GM12801 (cell line): ENCODE results near the gene MYBBP1A.

ENCODE experiments used
- TF ChIP-seq, protein P1 (sequence below): IDR thresholded peaks from one replicate; pipeline ENCODE4 v1.5.1; 2011; ENCODE audit warnings: control low read depth; ENCODE audit not compliant: insufficient read length; ENCODE audit errors: extremely low read depth

Gene MYBBP1A, protein sequence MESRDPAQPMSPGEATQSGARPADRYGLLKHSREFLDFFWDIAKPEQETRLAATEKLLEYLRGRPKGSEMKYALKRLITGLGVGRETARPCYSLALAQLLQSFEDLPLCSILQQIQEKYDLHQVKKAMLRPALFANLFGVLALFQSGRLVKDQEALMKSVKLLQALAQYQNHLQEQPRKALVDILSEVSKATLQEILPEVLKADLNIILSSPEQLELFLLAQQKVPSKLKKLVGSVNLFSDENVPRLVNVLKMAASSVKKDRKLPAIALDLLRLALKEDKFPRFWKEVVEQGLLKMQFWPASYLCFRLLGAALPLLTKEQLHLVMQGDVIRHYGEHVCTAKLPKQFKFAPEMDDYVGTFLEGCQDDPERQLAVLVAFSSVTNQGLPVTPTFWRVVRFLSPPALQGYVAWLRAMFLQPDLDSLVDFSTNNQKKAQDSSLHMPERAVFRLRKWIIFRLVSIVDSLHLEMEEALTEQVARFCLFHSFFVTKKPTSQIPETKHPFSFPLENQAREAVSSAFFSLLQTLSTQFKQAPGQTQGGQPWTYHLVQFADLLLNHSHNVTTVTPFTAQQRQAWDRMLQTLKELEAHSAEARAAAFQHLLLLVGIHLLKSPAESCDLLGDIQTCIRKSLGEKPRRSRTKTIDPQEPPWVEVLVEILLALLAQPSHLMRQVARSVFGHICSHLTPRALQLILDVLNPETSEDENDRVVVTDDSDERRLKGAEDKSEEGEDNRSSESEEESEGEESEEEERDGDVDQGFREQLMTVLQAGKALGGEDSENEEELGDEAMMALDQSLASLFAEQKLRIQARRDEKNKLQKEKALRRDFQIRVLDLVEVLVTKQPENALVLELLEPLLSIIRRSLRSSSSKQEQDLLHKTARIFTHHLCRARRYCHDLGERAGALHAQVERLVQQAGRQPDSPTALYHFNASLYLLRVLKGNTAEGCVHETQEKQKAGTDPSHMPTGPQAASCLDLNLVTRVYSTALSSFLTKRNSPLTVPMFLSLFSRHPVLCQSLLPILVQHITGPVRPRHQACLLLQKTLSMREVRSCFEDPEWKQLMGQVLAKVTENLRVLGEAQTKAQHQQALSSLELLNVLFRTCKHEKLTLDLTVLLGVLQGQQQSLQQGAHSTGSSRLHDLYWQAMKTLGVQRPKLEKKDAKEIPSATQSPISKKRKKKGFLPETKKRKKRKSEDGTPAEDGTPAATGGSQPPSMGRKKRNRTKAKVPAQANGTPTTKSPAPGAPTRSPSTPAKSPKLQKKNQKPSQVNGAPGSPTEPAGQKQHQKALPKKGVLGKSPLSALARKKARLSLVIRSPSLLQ (N-terminal part only)

DNA sequence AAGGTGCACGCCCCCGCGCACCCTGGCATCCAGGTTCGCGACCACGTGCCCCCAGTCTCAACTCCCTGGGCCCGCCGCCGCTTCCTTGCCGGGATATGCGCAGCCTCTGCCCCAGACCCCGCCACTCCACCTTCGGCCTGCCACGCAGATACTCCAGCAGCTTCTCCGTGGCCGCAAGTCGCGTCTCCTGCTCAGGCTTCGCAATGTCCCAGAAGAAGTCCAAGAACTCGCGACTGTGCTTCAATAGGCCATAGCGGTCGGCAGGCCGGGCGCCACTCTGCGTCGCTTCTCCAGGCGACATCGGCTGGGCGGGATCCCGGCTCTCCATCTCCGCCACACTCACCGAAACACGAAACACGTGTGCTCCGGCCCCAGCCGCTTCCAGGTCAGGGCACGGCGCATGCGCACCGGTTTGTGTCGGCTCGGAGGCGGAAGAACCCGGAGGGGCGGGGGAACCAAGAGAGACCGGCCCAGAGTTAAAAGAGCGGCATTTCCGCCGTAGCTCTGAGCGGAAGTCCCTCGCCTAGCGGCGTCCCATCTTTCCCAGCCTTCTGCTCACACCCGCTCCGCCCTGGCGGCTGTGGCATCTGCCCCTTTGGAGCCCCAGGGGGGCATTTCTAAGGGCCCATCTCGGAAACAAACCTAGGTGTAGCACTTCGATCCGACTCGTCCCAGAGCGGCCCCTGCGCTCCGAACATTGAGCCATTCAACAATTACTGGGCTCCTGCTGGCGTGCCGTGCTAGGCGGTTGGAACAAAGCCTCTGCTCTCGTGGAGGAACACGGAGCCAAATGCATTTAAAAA, at the start of gene MYBBP1A:
Gene MYBBP1A (minus strand): TSS at position 388 of the 803 bp plus-strand sequence. CDS start 60 bp downstream, at position 328.
- TF ChIP-seq, protein P1, sequence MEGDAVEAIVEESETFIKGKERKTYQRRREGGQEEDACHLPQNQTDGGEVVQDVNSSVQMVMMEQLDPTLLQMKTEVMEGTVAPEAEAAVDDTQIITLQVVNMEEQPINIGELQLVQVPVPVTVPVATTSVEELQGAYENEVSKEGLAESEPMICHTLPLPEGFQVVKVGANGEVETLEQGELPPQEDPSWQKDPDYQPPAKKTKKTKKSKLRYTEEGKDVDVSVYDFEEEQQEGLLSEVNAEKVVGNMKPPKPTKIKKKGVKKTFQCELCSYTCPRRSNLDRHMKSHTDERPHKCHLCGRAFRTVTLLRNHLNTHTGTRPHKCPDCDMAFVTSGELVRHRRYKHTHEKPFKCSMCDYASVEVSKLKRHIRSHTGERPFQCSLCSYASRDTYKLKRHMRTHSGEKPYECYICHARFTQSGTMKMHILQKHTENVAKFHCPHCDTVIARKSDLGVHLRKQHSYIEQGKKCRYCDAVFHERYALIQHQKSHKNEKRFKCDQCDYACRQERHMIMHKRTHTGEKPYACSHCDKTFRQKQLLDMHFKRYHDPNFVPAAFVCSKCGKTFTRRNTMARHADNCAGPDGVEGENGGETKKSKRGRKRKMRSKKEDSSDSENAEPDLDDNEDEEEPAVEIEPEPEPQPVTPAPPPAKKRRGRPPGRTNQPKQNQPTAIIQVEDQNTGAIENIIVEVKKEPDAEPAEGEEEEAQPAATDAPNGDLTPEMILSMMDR = no peak

DNA sequence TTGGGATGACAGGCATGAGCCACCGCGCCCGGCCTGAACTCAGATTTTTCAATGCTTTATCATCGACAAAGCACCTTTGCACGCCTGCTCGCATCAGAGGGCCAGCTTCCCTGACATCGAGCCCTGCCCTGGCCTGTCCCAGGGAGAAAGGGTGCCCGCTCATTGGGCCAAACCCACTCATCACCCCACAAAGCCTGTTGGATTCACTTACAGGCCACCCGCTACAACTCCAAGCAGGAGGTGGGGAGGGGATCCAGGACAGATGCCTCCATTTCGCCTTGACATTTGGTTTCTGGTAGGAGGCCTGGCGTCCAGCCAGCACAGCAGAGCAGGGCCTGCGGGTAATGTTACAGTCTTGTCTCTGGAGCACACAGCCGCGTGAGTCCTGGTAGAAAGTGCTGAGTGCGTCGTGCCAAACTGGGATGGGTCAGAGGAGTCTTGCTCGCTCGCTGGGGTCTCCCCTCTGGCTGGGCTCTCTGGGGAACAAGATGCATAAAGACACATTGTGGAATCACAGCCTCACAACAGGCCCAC, 49.0 kb upstream of the MYBBP1A start:
- TF ChIP-seq, protein P1 = no peak

DNA sequence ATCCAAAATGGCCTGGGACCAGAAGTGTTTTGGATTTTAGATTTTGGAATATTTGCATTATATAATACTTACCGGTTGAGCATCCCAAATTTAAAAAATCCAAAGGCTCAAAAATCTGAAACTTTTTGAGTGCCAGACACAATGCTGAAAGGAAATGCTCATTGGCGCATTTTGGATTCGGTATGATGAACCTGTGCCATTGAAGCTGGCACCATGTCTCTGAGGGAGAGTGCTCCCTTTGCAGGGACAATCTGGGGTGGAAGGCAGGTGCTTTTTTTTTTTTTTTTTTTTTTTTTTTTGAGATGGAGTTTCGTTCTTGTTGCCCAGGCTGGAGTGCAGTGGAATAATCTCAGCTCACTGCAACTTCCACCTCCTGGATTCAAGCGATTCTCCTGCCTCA, 46.9 kb upstream of the MYBBP1A start:
- TF ChIP-seq, protein P1 = no peak

DNA sequence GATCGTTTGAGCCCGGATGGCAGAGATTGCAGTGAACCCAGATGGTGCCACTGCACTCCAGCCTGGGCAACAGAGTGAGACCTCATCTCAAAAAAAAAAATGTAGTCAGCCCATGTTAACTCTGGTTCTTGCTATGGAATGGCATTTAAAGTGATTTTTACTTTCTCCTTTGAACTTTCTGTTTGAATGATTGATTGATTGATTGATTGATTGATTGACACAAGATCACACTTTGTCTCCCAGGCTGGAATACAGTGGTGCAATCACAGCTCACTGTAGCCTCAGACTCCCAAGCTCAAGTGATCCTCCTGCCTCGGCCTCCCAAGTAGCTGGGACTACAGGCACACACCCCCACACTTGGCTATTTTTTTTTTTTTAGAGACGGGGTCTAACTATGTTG, 46.1 kb upstream of the MYBBP1A start:
- TF ChIP-seq, protein P1 = no peak

DNA sequence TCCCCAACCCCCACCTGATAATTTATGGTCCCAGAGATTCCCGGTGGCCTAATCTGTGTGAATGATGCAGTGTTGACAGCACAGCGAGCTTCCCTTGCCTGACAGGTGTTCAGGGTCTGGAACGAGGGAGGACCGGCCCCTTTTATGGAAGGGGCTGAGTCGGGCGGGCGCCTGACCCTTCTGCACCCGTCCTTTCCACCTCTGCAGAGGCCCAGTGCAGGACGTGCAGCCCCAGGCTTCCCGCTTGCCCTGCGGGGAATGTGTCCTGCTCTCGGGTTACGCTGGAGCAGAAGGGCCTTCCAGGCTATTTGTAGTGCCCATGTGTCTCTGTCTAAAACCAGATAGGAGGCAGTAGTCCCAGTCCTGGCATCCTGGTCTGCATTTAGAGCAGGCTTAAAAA, 45.4 kb upstream of the MYBBP1A start:
- TF ChIP-seq, protein P1 = no peak

DNA sequence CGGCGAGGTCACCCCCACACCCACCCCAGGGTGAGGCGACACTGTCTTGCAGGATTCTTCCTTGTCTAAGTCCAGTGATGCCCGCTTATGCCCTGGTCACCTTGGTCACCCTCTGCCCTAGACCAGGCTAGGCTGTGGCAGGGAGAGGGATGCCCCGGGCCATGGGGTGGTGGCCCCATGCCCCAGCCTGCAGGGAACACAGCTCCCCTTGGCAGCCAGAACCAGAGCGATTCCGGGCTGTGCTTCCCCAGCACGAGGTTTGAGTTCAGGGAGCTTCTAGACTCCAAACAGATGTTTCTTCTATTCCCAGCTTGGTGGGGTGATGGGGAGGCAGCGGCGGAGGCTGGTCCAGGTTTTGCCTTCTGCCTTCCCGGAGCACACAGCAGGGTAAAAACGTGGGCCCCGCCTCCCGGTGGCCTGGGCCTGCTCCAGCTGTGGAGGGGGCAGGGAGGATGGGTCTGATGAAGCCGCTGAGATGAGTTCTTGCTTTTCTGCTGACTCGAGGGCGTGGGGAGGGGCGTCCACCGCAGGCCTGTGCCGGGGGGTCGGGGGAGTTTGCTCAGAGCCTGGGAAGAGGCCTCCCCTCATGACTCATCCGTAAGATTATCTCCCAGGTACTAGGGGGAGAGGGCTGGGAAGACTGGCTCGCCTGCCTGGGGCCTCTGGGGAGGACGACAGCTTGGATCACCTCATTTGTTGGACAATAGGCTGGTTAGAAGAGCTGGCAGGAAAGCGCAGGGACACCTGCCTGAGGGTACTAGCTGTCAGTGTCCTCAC, 44.5 kb upstream of the MYBBP1A start:
- TF ChIP-seq, protein P1 = no peak
